Tibial nerve (tissue), 4 donors: ENCODE measurements around the gene SLC9A3.

ENCODE experiments used
- EP300 ChIP-seq, 2 donors: sonication (generic); formaldehyde crosslinking; IDR thresholded peaks; one replicate each; pipeline ENCODE4 v1.6.1; 2017; ENCODE audit warnings: antibody characterized with exemption in 2 of 2, mild to moderate bottlenecking in 1 of 2
- POLR2A ChIP-seq, 2 donors: fragments of 450-650 bp; IDR thresholded peaks; one replicate each; pipeline ENCODE4 v1.6.1; 2017; ENCODE audit warnings: antibody characterized with exemption in 2 of 2, mild to moderate bottlenecking in 2 of 2, moderate library complexity in 2 of 2
- TF ChIP-seq, protein P1 (sequence below), 5 experiments: fragments of 200-600 bp in 3 of 5; fragments of 450-650 bp in 2 of 5; sonication (generic) in 3 of 5; IDR thresholded peaks; one replicate each; pipeline ENCODE4 v1.5.1; 2016 to 2019; ENCODE audit warnings: antibody characterized with exemption in 5 of 5, mild to moderate bottlenecking in 3 of 5, moderate library complexity in 2 of 5

DNA sequence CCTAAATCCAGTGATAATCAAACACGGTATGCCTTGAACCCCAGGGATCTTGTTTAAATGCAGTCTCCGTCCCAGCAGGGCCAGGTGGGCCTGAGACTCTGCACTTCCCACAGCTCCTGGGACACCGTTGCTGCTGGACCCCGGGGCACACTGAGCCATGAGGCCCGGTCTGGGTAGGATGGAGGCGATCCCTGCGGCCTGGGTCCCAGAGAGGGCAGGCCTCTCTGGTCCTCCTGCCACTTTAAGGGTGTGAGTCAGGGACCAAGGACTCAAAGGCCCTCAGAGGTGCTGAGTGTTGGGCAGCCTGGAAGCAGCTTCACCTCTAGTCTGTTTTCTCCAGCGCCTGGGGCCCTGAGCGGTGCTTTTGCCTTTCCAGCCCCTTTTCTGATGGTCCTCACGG is 34.1 kb upstream of the SLC9A3 start:
- TF ChIP-seq, protein P1, sequence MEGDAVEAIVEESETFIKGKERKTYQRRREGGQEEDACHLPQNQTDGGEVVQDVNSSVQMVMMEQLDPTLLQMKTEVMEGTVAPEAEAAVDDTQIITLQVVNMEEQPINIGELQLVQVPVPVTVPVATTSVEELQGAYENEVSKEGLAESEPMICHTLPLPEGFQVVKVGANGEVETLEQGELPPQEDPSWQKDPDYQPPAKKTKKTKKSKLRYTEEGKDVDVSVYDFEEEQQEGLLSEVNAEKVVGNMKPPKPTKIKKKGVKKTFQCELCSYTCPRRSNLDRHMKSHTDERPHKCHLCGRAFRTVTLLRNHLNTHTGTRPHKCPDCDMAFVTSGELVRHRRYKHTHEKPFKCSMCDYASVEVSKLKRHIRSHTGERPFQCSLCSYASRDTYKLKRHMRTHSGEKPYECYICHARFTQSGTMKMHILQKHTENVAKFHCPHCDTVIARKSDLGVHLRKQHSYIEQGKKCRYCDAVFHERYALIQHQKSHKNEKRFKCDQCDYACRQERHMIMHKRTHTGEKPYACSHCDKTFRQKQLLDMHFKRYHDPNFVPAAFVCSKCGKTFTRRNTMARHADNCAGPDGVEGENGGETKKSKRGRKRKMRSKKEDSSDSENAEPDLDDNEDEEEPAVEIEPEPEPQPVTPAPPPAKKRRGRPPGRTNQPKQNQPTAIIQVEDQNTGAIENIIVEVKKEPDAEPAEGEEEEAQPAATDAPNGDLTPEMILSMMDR (IDR thresholded peaks at IDR 0.05): no peak
- TF ChIP-seq POLR2A (IDR thresholded peaks at IDR 0.05) (no peak), EP300 (IDR thresholded peaks at IDR 0.05) (no peak)
